Measurements from ENCODE around the gene TBC1D2B. TPM values are rescaled to one million over a fixed set of nuclear protein-coding genes. Genes with fewer than 3 reads are reported as not detected.
A peak's percentile ranks its signal among the peaks of the same experiment; 100 is the strongest.
"Not testable (repeated sequence)": the region's sequence is repeated elsewhere in the genome, so short reads cannot be mapped to it uniquely, and the experiment has no call there.

TBC1D2B gene
- total and polyA plus RNA-seq, 2 of the 4 experiments (the other 2 are of a cell fraction), result 17.7 to 28.3 TPM

GRCh38 chr15:77953926-77954325 is 123.6 kb downstream of the TBC1D2B start:
- H3K18ac ChIP-seq (ENCODE audit: low read depth, low read length); H3K23ac ChIP-seq (ENCODE audit: low read depth, low read length); H2BK120ac ChIP-seq (ENCODE audit: low read depth, low read length); H4K8ac ChIP-seq (ENCODE audit: low read depth in 2 of 2, low read length in 2 of 2); H3K27ac ChIP-seq (ENCODE audit: insufficient read depth, low read length); H2AK5ac ChIP-seq (ENCODE audit: low read depth, low read length); H3K4me3 ChIP-seq (ENCODE audit: insufficient read depth, low read depth, low read length); H3K4me2 ChIP-seq (ENCODE audit: low read depth, low read length); H4K20me1 ChIP-seq (ENCODE audit: insufficient read depth, low read length); H3K9me3 ChIP-seq (ENCODE audit: control insufficient read depth, insufficient read depth, low read length); H4K5ac ChIP-seq (ENCODE audit: low read depth, low read length); H2BK15ac ChIP-seq (ENCODE audit: low read depth, low read length); H3K4ac ChIP-seq (ENCODE audit: low read depth, low read length); H2AFZ ChIP-seq (replicated peaks; ENCODE audit: low read length, poor library complexity); H3K9ac ChIP-seq (ENCODE audit: low read depth, low read length); H2BK20ac ChIP-seq (ENCODE audit: low read depth, low read length); H3K9me1 ChIP-seq (ENCODE audit: insufficient read depth, low read length); H3K56ac ChIP-seq (ENCODE audit: extremely low read depth, insufficient read depth, low read length); dilution Hi-C loops (cut with HindIII; ENCODE audit: low sequenced_read_pairs, unreplicated experiment); H2AK9ac ChIP-seq (replicated peaks; ENCODE audit: low read depth, low read length, poor library complexity); CTCF ChIA-PET; POLR2A ChIA-PET (ENCODE audit: unreplicated experiment); H3K79me1 ChIP-seq (ENCODE audit: low read depth in 1 of 2, low read length in 2 of 2); BruUV-seq (replicated peaks); H4K91ac ChIP-seq (ENCODE audit: insufficient read depth, low read depth, low read length); H2BK5ac ChIP-seq (ENCODE audit: low read depth, low read length, poor library complexity, severe bottlenecking); ATAC-seq (ENCODE audit: low read depth); H3K14ac ChIP-seq (replicated peaks; ENCODE audit: low read depth, low read length); intact Hi-C loops (cut with micrococcal nuclease); H3K4me1 ChIP-seq (ENCODE audit: control insufficient read depth, insufficient read depth, low read length); H3K36me3 ChIP-seq (ENCODE audit: control insufficient read depth, insufficient read depth, low read length): not testable (repeated sequence)
- TF ChIP-seq CEBPB (IDR thresholded peaks at IDR 0.05; ENCODE audit: low read depth, low read length), result peak; percentile 77
- peak; percentile 54 for DNase-seq
- peaks cover 23% of the 10 kb centered on the region for H3K27me3 ChIP-seq (ENCODE audit: control insufficient read depth, insufficient read depth, low read length)
- in situ Hi-C loops (cut with MboI; ENCODE audit: low sequenced_read_pairs), result loop anchor here (25.0 kb wide), 1 partner anchor 483 kb away; the partner anchor contains the start of gene IREB2
- WGBS, 2 experiments (ENCODE audit: extremely low coverage in 2 of 2, insufficient read length in 1 of 2), result no CpG with 5 or more reads among the region's 5 CpGs

GRCh38 chr15:77952928-77953446 is 124.5 kb downstream of the TBC1D2B start:
- H3K27me3 ChIP-seq (ENCODE audit: control insufficient read depth, insufficient read depth, low read length), result peaks cover 19% of the 10 kb centered on the region
- H3K36me3 ChIP-seq (ENCODE audit: control insufficient read depth, insufficient read depth, low read length); intact Hi-C loops (cut with micrococcal nuclease); H2BK5ac ChIP-seq (ENCODE audit: low read depth, low read length, poor library complexity, severe bottlenecking); ATAC-seq (ENCODE audit: low read depth); H3K23ac ChIP-seq (ENCODE audit: low read depth, low read length); H3K9me1 ChIP-seq (ENCODE audit: insufficient read depth, low read length); H3K4me2 ChIP-seq (ENCODE audit: low read depth, low read length); POLR2A ChIA-PET (ENCODE audit: unreplicated experiment); H3K56ac ChIP-seq (ENCODE audit: extremely low read depth, insufficient read depth, low read length); H2BK15ac ChIP-seq (ENCODE audit: low read depth, low read length); H3K79me1 ChIP-seq (ENCODE audit: low read depth in 1 of 2, low read length in 2 of 2); H3K14ac ChIP-seq (replicated peaks; ENCODE audit: low read depth, low read length); H2BK20ac ChIP-seq (ENCODE audit: low read depth, low read length); H4K5ac ChIP-seq (ENCODE audit: low read depth, low read length); H3K18ac ChIP-seq (ENCODE audit: low read depth, low read length); H2AFZ ChIP-seq (replicated peaks; ENCODE audit: low read length, poor library complexity); DNase-seq; H4K91ac ChIP-seq (ENCODE audit: insufficient read depth, low read depth, low read length); H3K9me3 ChIP-seq (ENCODE audit: control insufficient read depth, insufficient read depth, low read length); dilution Hi-C loops (cut with HindIII; ENCODE audit: low sequenced_read_pairs, unreplicated experiment); H3K9ac ChIP-seq (ENCODE audit: low read depth, low read length); H3K4me1 ChIP-seq (ENCODE audit: control insufficient read depth, insufficient read depth, low read length); H2BK120ac ChIP-seq (ENCODE audit: low read depth, low read length); CTCF ChIA-PET; H3K4me3 ChIP-seq (ENCODE audit: insufficient read depth, low read depth, low read length); H3K4ac ChIP-seq (ENCODE audit: low read depth, low read length); H3K27ac ChIP-seq (ENCODE audit: insufficient read depth, low read length); H2AK5ac ChIP-seq (ENCODE audit: low read depth, low read length); H2AK9ac ChIP-seq (replicated peaks; ENCODE audit: low read depth, low read length, poor library complexity); H4K20me1 ChIP-seq (ENCODE audit: insufficient read depth, low read length); H4K8ac ChIP-seq (ENCODE audit: low read depth in 2 of 2, low read length in 2 of 2); BruUV-seq (replicated peaks): not testable (repeated sequence)
- WGBS, 2 experiments (ENCODE audit: extremely low coverage in 2 of 2, insufficient read length in 1 of 2), result no CpG with 5 or more reads among the region's 5 CpGs
- in situ Hi-C loops (cut with MboI; ENCODE audit: low sequenced_read_pairs), result loop anchor here (25.0 kb wide), 1 partner anchor 484 kb away; the partner anchor contains the start of gene IREB2

All from IMR-90 (cell line).